HG03558 (cell line): ENCODE results near the gene SORCS1.

Source experiments
- ATAC-seq: cut with Tn5 transposase; IDR thresholded peaks from one replicate; pipeline ENCODE4 v1.9.1; 2021; ENCODE audit warnings: moderate number of reproducible peaks; ENCODE audit not compliant: unreplicated experiment; ENCODE audit errors: extremely low read depth

Gene SORCS1

DNA sequence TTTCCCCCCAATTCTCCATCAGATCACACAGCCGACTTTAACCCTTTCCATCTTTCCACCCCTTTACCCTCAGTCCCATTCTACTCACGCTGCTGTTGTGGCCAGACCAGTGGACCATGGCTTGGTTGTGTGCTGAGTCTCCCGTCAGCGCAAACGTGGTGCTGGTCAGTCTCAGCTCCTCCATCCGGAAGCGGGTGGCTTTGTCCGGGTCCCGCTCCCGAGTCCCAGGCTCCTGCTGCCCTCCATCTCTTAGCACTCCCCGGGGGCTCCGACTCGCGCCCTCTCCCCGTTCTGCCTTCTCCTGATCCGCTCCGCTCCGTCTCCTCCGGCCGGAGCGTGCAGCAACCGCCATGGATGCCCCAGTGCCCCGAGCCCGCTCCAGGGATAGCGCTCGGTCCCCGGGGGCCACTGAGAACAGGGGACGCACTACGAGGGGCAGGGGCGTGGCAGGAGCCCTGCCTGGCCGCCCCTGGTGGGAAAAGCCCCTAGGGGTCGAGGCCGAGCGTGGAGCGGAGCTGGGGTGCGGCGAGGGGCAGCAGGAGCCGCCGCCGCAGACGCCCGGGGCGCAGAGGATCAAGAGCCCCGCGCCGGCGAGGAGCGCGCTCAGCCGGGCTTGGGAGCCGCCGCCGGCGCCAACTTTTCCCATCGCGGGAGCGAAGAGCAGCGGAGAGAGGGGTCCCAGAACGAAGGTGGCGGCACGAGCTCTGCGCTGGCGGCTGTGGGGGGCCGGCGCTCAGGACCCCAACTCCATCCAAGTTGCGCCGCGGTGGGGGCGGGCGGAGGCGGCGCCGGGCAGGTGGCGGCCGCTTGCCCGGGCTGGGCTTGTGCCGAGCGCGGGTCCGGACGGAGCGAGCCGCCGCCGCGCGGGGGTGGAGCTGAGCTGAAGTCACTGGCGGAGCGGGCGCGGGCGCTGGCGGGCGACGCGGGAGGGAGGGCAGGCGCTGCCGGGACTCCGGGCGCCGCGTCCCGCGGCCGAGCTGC, at the start of gene SORCS1:
SORCS1 (minus strand) TSS at position 826 of the 981 bp plus-strand sequence.
- no peak for ATAC-seq

DNA sequence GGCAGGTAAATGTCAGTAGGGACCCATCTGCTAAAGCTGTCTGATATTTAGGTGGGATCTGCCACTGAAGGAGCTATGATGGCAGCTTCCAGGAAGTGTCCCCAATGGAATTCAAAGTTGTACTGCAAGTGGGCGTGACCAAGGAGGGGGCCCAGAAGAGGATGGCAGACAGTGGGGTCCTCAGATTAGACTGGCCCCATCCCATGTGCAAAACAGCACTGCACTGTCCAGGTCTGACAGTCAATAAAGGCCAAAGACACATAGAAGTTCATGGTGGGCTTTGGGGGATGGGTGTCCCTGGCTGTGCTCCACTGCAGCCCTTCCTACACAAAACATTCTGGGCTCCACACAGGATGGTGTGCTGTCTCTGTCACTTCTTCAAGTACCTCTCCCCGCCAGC, 49.8 kb upstream of the SORCS1 start:
- ATAC-seq = no peak

DNA sequence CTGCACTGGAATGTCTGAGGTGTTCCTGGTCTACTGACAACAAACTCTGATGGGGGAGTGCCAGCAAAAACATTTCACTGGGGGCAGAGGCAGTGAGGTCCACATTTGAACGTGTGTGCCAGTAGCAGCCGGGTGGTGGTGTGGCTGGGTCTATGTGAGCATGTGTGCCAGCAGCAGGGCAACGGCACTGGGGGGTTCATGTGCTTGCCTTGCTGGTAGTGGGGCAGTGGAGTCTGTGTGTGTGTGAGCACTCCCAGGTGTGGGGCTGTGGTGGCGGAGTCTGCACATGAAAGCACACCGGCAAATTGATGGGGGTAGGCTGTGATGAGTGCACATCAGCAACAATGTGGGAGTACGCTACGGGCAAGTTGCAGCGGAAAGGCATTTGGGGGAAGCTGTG, 49.4 kb upstream of the SORCS1 start:
- ATAC-seq = no peak

DNA sequence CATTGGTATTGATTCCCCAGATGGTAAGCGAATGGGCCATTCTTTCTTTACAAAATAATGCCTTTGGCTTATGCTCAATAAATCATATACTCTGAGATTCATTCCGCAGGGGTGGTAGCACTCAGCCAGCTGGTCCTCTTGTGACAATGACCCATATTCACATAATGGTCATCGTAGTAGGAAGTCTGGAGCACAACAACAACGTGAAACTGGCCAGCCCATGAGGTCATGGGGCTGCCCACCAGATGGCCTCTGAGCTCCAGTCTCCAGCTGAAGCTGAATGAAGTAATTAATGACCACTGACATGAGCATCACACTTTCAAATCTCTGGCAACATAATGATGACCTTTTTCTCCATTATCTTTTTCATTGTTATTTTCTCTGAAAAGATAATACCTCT, 42.3 kb upstream of the SORCS1 start:
- ATAC-seq = no peak

DNA sequence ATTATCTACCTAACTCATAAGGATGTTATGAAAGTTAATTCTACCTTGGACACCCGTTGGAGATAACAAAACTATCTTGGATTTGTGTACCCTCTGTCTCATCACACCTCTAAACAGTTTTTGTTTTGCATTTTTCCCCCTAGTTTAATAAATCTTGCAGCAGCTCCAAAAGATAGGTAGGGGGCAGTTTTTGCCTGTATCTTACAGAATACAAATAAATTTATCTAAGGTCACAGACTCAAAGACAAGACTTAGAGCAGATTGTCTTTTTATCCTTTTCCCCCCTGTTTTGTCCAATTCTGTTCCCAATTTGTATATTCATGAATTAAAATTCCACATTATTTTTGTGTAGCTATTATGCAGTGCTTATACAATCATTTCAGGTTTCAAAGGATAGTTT, 5.0 kb upstream of the SORCS1 start:
- ATAC-seq = no peak

DNA sequence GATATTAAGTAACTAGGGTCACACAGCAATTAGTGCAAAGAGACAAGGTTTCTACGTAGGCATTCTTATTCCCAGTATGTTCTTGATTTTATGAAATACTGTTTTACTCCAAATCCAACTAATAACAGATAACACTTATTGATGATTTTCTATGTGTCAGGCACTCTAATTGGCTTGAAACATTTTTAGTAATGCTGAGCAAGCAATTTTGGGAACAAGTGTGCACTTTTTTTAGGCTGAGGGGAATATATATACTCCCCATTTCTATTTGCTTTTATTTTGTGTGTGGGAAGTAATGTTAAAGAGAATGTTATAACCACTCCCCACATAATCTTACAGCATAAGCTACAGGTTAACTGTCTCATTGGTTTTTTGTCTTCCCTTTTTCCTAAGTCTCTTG, 4.2 kb upstream of the SORCS1 start:
- no peak for ATAC-seq

DNA sequence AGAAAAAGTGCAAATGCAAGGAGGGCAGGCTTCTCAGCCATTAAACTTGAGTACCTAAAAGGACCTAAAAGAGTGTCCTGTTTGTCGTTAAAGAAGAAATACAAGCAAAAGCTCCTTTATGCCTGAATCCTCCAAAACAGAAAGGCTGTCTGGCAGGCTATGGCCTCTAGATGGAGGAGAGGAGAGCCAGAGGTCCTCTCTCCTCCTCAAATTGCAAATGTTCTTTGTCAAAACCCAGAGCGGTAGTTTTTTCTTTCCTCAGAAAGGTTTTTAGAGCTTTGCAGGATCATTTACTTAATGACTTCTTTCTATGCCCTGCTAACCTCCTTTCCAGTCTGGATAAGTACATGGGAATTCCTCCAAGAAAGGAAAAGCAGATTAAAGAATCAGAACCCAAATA, 1.9 kb upstream of the SORCS1 start:
- ATAC-seq = no peak

DNA sequence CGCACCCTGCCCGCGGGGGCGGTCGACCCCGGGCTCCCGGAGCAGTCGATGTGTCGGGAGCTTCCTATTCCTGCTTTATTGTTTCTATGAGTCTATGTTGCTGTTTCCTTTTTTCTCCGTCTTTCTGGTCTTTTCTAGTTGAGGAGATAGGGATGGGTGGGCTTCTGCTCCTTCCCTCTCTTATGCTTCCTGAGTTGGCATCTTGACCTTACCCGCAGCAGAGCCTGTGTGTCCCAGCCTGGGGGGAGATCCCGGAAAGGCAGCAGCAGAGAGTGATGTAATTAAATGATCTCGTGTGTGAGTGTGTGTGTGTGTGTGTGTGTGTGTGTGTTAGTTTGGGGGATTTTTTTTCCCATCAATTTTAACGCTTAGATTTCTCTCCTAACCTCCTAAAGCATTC, 486 bp upstream of the SORCS1 start:
- no peak for ATAC-seq

DNA sequence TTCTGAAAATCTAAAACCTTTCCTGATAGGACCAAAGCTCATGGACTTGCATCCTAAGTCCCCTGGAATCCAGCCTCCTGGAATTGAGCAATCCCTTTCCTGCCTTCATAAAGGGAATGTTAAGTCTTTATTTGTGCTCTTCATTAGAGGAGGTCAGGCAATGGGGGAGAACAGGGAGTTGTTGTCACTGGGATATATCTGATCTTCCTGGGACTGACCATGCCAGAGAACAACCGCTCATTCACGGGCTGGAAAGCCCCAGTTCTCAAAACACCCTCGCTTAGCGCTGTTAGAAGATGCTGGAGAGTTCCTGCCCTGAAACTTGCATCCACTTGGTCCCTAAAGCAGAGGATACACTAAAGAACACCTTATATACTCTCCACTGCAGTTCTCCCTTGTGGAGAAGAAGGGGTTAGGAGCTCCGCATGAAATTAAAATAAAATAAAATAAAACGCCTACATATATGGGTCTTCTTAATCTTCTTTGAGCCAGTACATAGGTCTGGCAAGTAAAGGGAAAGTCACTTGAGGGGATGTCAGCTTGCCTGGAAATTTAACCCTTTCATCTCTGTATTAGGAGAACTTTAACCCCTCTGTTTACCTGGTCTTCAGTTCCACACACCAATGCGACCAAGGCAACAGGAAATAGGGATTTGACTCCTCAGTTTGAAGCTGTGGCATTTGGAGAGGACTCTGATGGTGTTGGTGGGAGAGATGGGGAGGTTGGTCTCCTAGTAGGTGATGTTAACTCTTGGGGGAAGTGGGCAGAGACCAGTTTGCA, 1.2 kb downstream of the SORCS1 start:
- ATAC-seq = no peak

DNA sequence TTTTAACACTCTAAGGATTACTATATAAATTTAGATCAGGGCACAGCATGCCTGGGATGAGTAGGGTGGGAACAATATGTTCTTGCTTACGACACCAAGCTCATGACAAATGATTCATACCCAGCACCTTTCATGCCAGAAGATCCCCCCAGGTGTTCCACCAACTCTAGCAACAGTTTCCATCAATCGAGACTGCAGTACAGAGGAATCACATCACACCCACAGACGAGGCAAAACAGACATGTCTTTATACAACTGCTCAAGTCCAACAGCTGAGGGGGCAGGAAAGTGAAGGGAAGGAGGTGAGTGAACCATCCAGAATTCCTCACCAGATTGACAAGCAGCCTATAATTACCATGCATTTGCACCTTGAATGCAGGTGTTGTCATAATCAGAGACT, 3.6 kb downstream of the SORCS1 start:
- ATAC-seq = no peak

DNA sequence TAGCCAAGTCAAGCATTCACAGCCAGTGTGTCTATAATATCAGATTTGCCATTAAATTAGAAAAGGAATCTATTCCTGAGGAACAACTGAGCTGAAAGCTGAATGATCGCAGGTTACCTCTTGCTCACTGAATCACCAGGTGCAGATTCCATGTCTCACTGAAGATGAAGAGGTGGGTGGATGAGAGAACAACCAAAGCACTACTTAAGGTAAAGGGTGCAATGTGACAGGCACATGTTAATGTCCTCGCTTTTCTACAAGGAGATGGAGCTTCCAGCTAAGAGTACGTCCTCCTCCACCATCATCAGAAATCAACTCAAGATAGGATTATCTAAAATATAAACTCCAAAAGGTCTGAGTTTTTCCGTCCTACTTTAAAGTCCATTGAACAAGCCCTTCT, 4.6 kb downstream of the SORCS1 start:
- no peak for ATAC-seq

DNA sequence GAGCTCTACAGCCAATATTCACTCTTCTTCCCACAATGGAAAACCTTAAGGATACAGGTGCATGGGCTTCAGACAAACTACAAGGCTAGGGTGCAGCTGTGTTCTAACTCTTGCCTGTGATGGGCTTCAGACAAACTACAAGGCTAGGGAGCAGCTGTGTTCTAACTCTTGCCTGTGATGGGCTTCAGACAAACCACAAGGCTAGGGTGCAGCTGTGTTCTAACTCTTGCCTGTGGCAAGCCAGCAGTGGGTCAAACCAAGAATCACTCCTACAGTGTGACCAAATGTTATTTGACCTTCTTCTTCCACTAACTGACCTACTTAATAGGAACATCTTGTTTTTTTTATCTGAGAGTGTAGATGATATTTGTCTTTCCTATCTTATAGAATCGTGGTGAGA, 7.4 kb downstream of the SORCS1 start:
- ATAC-seq = no peak

DNA sequence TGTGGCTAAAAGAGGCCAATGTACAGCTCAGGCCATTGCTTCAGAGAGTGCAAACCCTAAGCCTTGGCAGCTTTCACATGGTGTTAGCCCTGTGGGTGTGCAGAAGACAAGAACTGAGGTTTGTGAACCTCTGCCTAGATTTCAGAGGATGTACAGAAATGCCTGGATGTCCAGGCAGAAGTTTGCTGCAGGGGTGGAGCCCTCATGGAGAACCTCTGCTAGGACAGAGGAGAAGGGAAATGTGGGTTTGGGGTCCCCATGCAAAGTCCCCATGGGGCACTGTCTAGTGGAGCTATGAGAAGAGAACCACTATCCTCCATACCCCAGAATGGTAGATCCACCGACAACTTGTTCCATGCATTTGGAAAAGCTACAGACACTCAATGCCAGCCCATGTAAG, 12.4 kb downstream of the SORCS1 start:
- no peak for ATAC-seq

DNA sequence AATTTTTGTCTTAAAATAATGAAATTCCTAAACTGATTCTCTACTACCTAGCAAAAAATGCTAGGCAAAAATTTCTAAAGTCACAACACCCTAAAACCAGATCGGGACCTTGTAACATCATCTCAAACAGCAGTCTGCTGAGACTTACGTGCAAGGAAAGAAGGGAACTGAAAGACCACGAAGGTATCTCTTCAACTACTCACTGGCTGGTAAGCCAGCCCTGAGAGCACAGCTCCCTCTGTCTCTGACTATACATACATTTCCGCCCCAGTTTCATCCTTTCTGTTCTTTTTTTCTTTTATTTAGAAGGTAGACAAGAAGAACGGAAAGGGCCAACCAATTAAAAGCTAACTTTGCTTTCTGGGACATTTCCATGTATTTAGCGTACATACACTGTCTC, 15.6 kb downstream of the SORCS1 start:
- ATAC-seq = no peak

DNA sequence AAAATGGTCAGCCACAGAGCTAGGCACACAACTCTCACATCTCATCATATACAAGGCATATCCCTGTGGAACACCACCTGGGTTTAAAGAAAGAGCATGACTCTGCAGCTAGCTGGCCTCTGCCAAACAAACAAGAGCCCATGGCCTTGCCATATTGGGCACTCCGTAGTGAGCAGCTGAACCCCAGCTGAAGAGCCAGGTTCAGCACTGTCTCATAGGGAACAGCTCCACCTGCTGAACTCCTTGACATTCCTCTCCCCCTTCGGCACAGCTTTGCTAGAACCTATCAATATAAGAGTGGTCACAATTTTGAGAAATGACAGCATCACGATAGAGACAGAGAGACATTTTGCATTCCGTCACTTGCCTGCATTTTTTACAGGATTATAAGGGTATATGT, 20.0 kb downstream of the SORCS1 start:
- no peak for ATAC-seq

DNA sequence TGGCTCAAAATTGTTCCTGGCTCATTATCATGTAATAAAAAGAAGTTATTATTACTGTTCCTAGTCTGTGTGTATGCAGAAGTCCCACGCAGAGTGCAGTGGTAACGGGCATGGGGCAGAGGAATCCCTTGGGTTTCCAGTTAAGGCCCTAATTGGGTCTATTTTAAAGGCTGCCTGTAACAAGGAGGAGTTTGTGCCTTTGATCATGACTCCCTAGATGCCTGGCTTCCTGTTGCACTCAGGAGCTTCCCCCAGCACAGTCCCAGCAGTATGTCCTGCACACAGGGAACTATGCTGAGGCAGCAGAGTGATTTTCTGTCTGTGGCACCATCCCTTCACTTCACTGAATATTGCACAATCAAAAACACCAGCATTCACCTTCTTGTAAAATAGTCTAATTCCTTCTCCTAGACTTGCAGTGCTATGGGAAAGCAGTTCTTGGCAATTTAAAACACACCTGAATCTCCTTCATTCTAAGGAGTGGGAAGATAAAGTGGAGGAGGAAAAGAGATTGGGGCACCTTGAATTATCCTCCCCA, 22.9 kb downstream of the SORCS1 start:
- no peak for ATAC-seq

DNA sequence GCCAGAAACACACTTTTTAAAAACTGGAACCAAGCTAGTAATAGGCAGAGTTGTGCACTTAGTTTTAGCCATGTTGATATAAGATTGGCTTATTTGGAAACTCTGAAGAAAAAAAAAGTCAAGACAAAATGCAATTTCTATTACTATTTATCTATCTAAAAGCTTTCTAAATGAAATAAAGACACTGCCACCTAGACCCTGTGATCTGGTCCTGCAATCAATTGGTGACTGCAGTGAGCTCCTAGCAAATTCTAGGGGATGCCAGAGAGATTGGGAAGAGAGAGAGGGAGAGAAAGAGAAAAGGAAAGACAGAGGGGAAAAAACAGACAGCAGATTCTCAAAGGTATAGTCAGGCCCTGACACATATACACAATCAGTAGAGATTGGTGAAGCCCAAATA, 25.3 kb downstream of the SORCS1 start:
- no peak for ATAC-seq

DNA sequence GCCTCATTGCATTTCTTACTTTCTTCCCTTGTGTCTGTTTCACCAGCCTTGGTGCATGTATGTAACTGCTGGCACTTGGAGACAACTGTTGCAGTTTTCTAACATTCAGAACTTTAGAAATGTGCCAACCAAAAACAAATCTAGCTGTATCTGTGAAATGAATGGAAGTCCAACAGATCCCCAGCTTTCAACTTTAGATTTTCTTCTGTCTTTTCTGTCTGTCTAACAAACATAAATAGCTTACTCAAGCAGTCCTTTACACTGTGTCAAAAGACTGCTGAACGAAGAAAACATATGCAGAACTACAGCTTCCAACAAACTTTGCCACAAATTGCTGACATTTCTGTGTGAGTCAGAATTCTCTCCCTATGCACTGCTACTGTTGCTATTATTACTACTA, 30.9 kb downstream of the SORCS1 start:
- ATAC-seq = no peak

DNA sequence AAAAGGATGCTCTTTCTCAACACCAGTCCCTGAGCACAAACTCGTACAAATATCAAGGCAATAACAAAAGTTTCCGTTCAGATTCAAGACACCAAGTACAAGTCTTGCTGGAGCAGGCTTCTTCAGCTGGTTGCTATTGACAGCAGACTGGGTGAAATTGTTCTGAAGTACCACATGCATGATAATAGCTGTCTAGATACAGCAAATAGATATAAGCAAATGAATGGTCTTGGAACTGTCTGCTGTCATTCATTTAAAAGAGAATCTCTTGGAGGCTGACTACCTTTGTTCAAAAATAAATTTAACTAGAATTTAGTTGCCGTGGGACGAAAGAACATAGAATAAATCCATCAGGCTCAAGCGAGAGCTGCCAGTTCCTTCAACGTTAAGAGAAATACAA, 35.5 kb downstream of the SORCS1 start:
- ATAC-seq = no peak

DNA sequence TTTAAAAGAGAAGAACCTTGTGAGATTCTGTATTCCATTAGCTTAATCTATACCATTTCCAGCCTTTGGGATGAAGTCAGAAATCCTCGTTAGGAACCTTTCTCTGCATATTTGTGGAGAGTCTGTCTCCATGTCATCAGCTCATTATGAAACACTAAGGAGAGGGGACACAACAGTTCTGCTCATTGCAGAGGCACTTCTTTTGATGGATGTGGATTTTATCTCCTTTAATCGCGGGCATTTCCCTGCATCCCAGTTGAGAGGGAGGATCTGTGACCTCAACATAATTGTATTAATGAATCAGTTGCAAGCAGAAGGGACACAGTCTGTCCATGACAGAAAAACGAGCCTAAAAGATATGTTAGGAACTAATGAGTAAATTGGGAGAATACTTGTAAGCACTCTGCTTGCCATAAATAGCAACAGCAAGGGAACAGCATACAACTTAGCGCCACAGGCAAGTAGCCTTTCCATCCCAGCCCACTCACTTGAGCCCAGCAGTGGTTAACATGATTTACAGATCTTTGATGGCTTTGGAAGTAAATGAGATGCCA, 37.9 kb downstream of the SORCS1 start:
- ATAC-seq = no peak

DNA sequence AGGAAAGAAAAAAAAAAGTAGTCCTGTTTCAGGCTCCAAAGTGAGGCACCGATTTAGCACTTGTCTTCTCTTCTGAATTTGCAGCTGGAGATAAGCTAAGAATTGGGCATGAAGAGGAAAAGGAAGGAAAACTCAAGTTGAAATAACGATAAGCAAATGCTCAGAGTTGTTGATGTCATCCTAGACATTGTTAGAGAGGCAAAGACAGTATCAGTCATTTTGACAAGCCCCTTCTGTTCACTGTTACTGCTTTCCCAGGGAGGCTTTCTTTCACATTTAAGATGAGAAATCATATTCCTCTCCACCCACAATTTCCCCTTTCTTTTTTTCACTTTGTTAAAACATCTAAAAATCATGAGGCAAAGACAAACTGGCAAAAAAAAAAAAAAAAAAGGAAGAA, 41.8 kb downstream of the SORCS1 start:
- ATAC-seq = no peak
